ENCODE results near the gene CHN1.

The CHN1 gene

DNA sequence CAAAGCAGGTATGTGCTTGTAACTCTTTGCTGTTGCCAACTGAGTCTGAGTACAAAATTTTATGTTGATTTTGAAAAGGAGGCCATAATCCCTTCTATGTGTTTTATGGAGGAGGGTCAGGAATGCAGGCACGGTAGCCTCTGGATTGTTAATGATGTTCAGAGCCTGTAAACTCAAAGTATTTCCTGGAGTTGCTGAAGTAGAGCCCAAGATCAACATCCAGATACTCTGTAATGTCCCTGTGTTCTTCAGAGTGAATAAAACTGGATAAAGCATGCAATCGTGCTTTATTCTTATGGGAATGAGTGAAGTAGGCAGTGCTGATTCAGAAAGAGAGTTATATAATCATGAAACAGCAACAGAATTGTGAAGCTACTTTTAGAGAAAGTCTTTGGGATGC, 179.1 kb downstream of the CHN1 start:
- Mint-ChIP-seq H3K36me3 (ENCODE audit: insufficient read depth) (no peaks in the 10 kb centered on the region), H3K27ac (no peak overlapping the region), H3K4me3 (no peak overlapping the region), H3K9me3 (peaks cover 0 to 2% of the 10 kb centered on the region in 2 donors), H3K4me1 (ENCODE audit: low read depth in 2 of 2) (peaks cover 0 to 6% of the 10 kb centered on the region in 2 donors), H3K27me3 (peaks cover 0 to 9% of the 10 kb centered on the region in 2 donors)
- DNase-seq (no peak), ATAC-seq (replicated peaks) (no peak)

GRCh38 chr2:174824068-174824467, 181.1 kb downstream of the CHN1 start:
- H3K27me3 Mint-ChIP-seq, result peaks cover 0 to 9% of the 10 kb centered on the region in 2 donors
- H3K27ac Mint-ChIP-seq, result no peak overlapping the region
- DNase-seq, result no peak
- no peaks in the 10 kb centered on the region for H3K36me3 Mint-ChIP-seq (ENCODE audit: insufficient read depth)
- H3K4me1 Mint-ChIP-seq (ENCODE audit: low read depth in 2 of 2), result no peaks in the 10 kb centered on the region
- H3K9me3 Mint-ChIP-seq, result peaks cover 0 to 2% of the 10 kb centered on the region in 2 donors
- no peak for ATAC-seq (replicated peaks)
- no peak overlapping the region for H3K4me3 Mint-ChIP-seq

DNA sequence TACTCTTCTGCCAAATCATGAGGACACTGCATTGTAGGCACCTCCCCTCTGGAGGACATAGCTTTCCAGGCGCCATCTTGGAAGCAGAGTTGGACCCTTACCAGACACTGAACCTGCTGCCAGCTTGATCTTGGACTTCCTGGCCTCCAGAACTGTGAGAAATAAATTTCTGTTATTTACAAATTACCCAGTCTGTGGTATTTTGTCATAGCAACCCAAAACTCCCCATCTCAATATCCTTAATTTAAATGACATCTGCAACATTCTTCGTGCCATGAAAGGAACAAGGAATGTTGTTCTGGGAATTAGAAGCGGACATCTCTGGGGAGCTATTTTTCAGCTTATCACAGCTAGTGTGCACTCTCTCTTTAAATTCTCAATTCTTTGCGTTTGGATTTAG, 183.6 kb downstream of the CHN1 start:
- H3K4me3 Mint-ChIP-seq, result no peak overlapping the region
- ATAC-seq (replicated peaks) (no peak), DNase-seq (no peak)
- no peaks in the 10 kb centered on the region for H3K36me3 Mint-ChIP-seq (ENCODE audit: insufficient read depth)
- H3K4me1 Mint-ChIP-seq (ENCODE audit: low read depth in 2 of 2), result no peaks in the 10 kb centered on the region
- peaks cover 0 to 2% of the 10 kb centered on the region in 2 donors for H3K9me3 Mint-ChIP-seq
- H3K27ac Mint-ChIP-seq, result no peak overlapping the region
- peaks cover 0 to 4% of the 10 kb centered on the region in 2 donors for H3K27me3 Mint-ChIP-seq

GRCh38 chr2:174820361-174820760, 184.8 kb downstream of the CHN1 start:
- Mint-ChIP-seq H3K9me3 (peaks cover 0 to 2% of the 10 kb centered on the region in 2 donors), H3K36me3 (ENCODE audit: insufficient read depth) (no peaks in the 10 kb centered on the region), H3K27me3 (peaks cover 0 to 4% of the 10 kb centered on the region in 2 donors), H3K4me3 (no peak overlapping the region), H3K4me1 (ENCODE audit: low read depth in 2 of 2) (no peaks in the 10 kb centered on the region), H3K27ac (no peak overlapping the region)
- DNase-seq, result no peak
- no peak for ATAC-seq (replicated peaks)

DNA sequence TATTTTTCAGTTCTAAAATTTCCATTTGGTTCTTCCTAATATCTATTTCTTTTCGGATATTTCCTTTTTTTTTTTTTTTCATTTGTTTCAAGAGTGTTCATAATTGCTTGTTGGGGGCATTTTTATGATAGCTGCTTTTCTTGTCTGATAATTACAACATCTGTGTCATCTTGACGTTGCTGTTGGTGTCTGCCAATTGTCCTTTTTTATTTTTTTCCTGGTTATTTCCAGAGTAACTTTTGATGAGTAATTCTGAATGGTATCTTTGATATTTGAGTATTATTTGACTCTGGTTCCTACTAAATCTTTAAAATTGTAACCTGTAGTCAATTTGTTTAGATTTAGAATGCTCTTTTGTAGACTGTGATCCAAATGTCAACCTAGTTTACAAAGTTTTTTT, 189.7 kb downstream of the CHN1 start:
- no peaks in the 10 kb centered on the region for H3K9me3 Mint-ChIP-seq
- H3K36me3 Mint-ChIP-seq (ENCODE audit: insufficient read depth), result peaks cover 2% of the 10 kb centered on the region
- H3K27ac Mint-ChIP-seq, result peak overlapping the region in 1 of 2 donors; percentile 46
- ATAC-seq (replicated peaks) (no peak), DNase-seq (no peak)
- H3K4me1 Mint-ChIP-seq (ENCODE audit: low read depth in 2 of 2), result no peaks in the 10 kb centered on the region
- no peak overlapping the region for H3K4me3 Mint-ChIP-seq
- H3K27me3 Mint-ChIP-seq, result no peaks in the 10 kb centered on the region

DNA sequence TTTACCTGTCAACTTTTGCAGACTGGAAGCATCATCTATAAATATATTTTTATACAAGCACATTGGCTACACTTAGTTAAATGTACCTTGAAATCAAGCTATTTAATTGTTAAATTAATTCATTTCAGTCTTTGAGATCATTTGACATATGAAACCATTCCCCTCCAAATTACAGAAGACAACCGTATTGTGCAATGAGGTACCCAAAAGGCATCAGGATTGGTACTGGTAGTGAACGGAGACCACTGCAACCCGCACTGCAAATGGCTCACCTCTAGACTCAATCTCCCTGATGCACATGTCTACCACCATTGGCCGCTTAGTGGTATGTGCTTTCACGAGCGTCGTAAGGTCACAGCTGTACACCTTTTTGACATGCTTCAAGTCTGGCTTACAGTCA, 193.1 kb downstream of the CHN1 start:
- Mint-ChIP-seq H3K9me3 (no peaks in the 10 kb centered on the region), H3K36me3 (ENCODE audit: insufficient read depth) (peaks cover 3% of the 10 kb centered on the region), H3K27me3 (no peaks in the 10 kb centered on the region), H3K4me3 (no peak overlapping the region), H3K27ac (no peak overlapping the region), H3K4me1 (ENCODE audit: low read depth in 2 of 2) (no peaks in the 10 kb centered on the region)
- ATAC-seq (replicated peaks) (no peak), DNase-seq (no peak)

GRCh38 chr2:174807931-174808330, 197.2 kb downstream of the CHN1 start:
- H3K4me1 Mint-ChIP-seq (ENCODE audit: low read depth in 2 of 2), result no peaks in the 10 kb centered on the region
- no peak for ATAC-seq (replicated peaks)

DNA sequence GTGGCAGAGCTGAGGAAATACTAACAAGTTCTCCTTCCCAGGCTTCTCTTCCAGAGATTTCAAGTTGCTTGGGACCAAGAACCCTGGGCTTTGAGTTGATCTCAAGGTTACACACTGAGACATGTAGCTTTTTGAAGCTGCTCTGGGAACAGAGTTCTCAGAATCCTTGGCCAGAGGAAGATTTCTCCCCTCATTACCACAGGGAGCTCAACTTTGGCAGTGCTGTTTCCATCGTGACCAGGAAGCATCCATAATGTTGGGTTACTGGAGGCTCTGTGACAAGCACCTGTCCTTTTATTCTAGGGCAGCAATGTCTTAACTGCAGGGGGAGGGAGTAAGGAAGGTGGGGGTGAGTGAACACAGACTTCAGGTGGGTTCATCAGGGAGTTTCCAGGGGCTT, 199.4 kb downstream of the CHN1 start:
- no peak for ATAC-seq (replicated peaks)
- Mint-ChIP-seq H3K27me3 (no peaks in the 10 kb centered on the region), H3K4me1 (ENCODE audit: low read depth in 2 of 2) (no peaks in the 10 kb centered on the region), H3K4me3 (no peak overlapping the region), H3K36me3 (ENCODE audit: insufficient read depth) (peaks cover 3% of the 10 kb centered on the region), H3K9me3 (no peaks in the 10 kb centered on the region), H3K27ac (no peak overlapping the region)
- no peak for DNase-seq

More at GRCh38 chr2:174807931-174808330, 197.2 kb downstream of the CHN1 start:
- Mint-ChIP-seq H3K4me3 (no peak overlapping the region), H3K9me3 (no peaks in the 10 kb centered on the region), H3K36me3 (ENCODE audit: insufficient read depth) (peaks cover 3% of the 10 kb centered on the region), H3K27ac (no peak overlapping the region), H3K27me3 (no peaks in the 10 kb centered on the region)
- no peak for DNase-seq

- Mint-ChIP-seq H3K4me3 (no peak overlapping the region), H3K4me1 (ENCODE audit: low read depth in 2 of 2) (no peaks in the 10 kb centered on the region)
Observed at GRCh38 chr2:174802459-174802858, 202.7 kb downstream of the CHN1 start.

DNA sequence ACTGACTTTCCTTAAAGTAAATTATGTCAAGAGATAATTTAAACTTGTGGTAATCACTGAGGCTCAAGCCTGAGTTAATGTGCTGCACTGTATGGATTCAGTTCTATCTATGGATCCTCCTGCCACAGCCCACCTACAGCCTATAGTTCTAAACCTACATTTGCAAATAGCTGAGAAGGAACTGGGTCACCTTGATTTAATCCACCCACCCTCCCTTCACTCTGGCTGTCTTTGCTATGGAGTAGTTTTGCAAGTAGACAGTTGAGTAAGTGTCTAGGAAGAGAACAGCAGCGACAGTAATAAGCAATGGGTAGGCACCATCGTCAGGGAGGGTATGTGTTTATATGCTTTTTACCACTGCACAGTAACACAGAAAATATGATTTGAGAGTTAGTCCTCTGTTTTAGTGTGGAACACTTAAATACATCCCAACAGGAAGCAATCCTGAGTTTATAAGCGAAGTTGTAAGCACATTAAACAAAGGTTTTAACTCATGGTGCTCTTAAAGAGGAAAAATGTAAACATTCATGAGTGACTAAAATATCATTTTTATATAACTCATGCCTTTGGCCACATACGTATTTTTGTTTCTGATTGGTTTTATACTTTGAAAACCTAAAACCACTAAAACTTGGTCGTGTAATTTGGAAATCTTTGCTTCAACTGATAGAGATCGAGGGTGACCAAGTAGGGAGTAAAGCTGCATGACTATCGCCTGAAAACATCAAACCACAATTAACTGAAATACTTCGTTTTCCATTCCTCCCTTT, 204.6 kb downstream of the CHN1 start:
- Mint-ChIP-seq H3K27me3 (no peaks in the 10 kb centered on the region), H3K27ac (no peak overlapping the region), H3K4me1 (ENCODE audit: low read depth in 2 of 2) (no peaks in the 10 kb centered on the region), H3K9me3 (no peaks in the 10 kb centered on the region), H3K4me3 (no peak overlapping the region), H3K36me3 (ENCODE audit: insufficient read depth) (no peaks in the 10 kb centered on the region)
- no peak for DNase-seq
- no peak for ATAC-seq (replicated peaks)

More at GRCh38 chr2:174802459-174802858, 202.7 kb downstream of the CHN1 start:
- Mint-ChIP-seq H3K27me3 (no peaks in the 10 kb centered on the region), H3K27ac (no peak overlapping the region), H3K9me3 (no peaks in the 10 kb centered on the region), H3K36me3 (ENCODE audit: insufficient read depth) (no peaks in the 10 kb centered on the region)
- no peak for DNase-seq
- ATAC-seq (replicated peaks), result no peak

GRCh38 chr2:174798801-174799200, 206.4 kb downstream of the CHN1 start:
- H3K27ac Mint-ChIP-seq, result no peak overlapping the region
- no peaks in the 10 kb centered on the region for H3K27me3 Mint-ChIP-seq
- H3K36me3 Mint-ChIP-seq (ENCODE audit: insufficient read depth), result no peaks in the 10 kb centered on the region
- no peak for ATAC-seq (replicated peaks)
- no peak overlapping the region for H3K4me3 Mint-ChIP-seq
- no peaks in the 10 kb centered on the region for H3K9me3 Mint-ChIP-seq
- DNase-seq, result no peak
- H3K4me1 Mint-ChIP-seq (ENCODE audit: low read depth in 2 of 2), result no peaks in the 10 kb centered on the region

- Mint-ChIP-seq H3K27me3 (no peaks in the 10 kb centered on the region), H3K9me3 (no peaks in the 10 kb centered on the region), H3K27ac (no peak overlapping the region), H3K4me3 (no peak overlapping the region), H3K36me3 (ENCODE audit: insufficient read depth) (no peaks in the 10 kb centered on the region), H3K4me1 (ENCODE audit: low read depth in 2 of 2) (no peaks in the 10 kb centered on the region)
- ATAC-seq (replicated peaks) (no peak), DNase-seq (no peak)
Observed at GRCh38 chr2:174797781-174798276, 207.4 kb downstream of the CHN1 start.

DNA sequence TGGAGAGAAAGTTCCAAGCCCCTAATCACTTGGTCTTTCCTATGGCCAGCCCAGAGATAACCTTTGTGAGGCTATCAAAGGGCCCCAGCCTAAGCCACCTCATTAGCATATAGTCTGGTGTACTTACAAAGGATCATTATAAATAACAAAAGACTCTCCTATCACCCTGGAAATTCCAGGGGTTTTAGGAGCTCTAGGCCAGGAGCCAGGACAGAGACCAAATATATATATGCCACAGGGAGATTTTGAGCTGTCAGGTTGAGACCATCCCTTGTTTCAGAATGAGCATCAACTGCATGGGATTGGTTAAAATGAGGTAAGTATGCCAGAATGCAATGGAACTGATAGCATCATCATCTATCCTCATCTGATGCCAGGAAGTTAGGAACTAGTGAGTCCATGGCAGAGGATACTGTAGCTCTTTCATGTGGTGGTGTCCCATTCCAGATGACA, 208.8 kb downstream of the CHN1 start:
- Mint-ChIP-seq H3K4me3 (no peak overlapping the region), H3K27ac (no peak overlapping the region), H3K9me3 (no peaks in the 10 kb centered on the region), H3K4me1 (ENCODE audit: low read depth in 2 of 2) (no peaks in the 10 kb centered on the region), H3K36me3 (ENCODE audit: insufficient read depth) (no peaks in the 10 kb centered on the region), H3K27me3 (no peaks in the 10 kb centered on the region)
- DNase-seq (no peak), ATAC-seq (replicated peaks) (no peak)

- no peak overlapping the region for H3K4me3 Mint-ChIP-seq
Observed at GRCh38 chr2:174794851-174795374, 210.3 kb downstream of the CHN1 start.

More at GRCh38 chr2:174794851-174795374, 210.3 kb downstream of the CHN1 start:
- no peaks in the 10 kb centered on the region for H3K9me3 Mint-ChIP-seq
- no peaks in the 10 kb centered on the region for H3K27me3 Mint-ChIP-seq
- no peaks in the 10 kb centered on the region for H3K36me3 Mint-ChIP-seq (ENCODE audit: insufficient read depth)
- peak; percentile 17 for ATAC-seq (replicated peaks)
- H3K4me1 Mint-ChIP-seq (ENCODE audit: low read depth in 2 of 2), result no peaks in the 10 kb centered on the region
- no peak overlapping the region for H3K27ac Mint-ChIP-seq
- no peak for DNase-seq
